ENCODE results near the gene GALR2. TPM values are rescaled to one million over a fixed set of nuclear protein-coding genes. Genes with fewer than 3 reads are reported as not detected.
A peak's percentile ranks its signal among the peaks of the same experiment; 100 is the strongest.
"Not testable (repeated sequence)": the region's sequence is repeated elsewhere in the genome, so short reads cannot be mapped to it uniquely, and the experiment has no call there.

The GALR2 gene
- total RNA-seq, 1 experiment from 2014 or later, result not detected

GRCh38 chr17:76046064-76046463 lies 28.5 kb upstream of the GALR2 start:
- no peaks in the 10 kb centered on the region for H3K9me3 ChIP-seq

GRCh38 chr17:76048025-76048605 lies 26.5 kb upstream of the GALR2 start:
- Histone ChIP-seq H3K36me3 (peaks cover 84% of the 10 kb centered on the region), H3K4me3 (no peak overlapping the region), H3K27me3 (no peaks in the 10 kb centered on the region), H3K9me3 (no peaks in the 10 kb centered on the region)
- DNase-seq, result no peak

More at GRCh38 chr17:76046064-76046463, 28.5 kb upstream of the GALR2 start:
- Histone ChIP-seq H3K4me3 (no peak overlapping the region), H3K27me3 (no peaks in the 10 kb centered on the region), H3K36me3 (peaks cover 91% of the 10 kb centered on the region)
- no peak for DNase-seq

GRCh38 chr17:76048711-76049110 lies 25.9 kb upstream of the GALR2 start:
- H3K27me3 ChIP-seq, result no peaks in the 10 kb centered on the region
- peaks cover 82% of the 10 kb centered on the region for H3K36me3 ChIP-seq
- no peak for DNase-seq
- no peak overlapping the region for H3K4me3 ChIP-seq
- no peaks in the 10 kb centered on the region for H3K9me3 ChIP-seq

- no peaks in the 10 kb centered on the region for H3K9me3 ChIP-seq
- DNase-seq, result no peak
- H3K4me3 ChIP-seq, result no peak overlapping the region
- H3K36me3 ChIP-seq, result peaks cover 82% of the 10 kb centered on the region
- no peaks in the 10 kb centered on the region for H3K27me3 ChIP-seq
These were observed 25.3 kb upstream of the GALR2 start for GRCh38 chr17:76049239-76049638.

GRCh38 chr17:76049836-76050537 lies 24.6 kb upstream of the GALR2 start:
- no peak for DNase-seq
- H3K36me3 ChIP-seq, result peaks cover 80% of the 10 kb centered on the region

GRCh38 chr17:76050538-76051467 lies 23.8 kb upstream of the GALR2 start:
- no peaks in the 10 kb centered on the region for H3K9me3 ChIP-seq
- H3K36me3 ChIP-seq, result peaks cover 78% of the 10 kb centered on the region
- DNase-seq, result no peak

More at GRCh38 chr17:76049836-76050537, 24.6 kb upstream of the GALR2 start:
- no peaks in the 10 kb centered on the region for H3K27me3 ChIP-seq
- no peak overlapping the region for H3K4me3 ChIP-seq
- H3K9me3 ChIP-seq, result no peaks in the 10 kb centered on the region

GRCh38 chr17:76051561-76051960 lies 23.0 kb upstream of the GALR2 start:
- H3K9me3 ChIP-seq, result no peaks in the 10 kb centered on the region
- peaks cover 80% of the 10 kb centered on the region for H3K36me3 ChIP-seq
- no peak for DNase-seq
- no peak overlapping the region for H3K4me3 ChIP-seq
- H3K27me3 ChIP-seq, result no peaks in the 10 kb centered on the region

More at GRCh38 chr17:76050538-76051467, 23.8 kb upstream of the GALR2 start:
- Histone ChIP-seq H3K4me3 (no peak overlapping the region), H3K27me3 (no peaks in the 10 kb centered on the region)

- DNase-seq, result peak; percentile 49
- Histone ChIP-seq H3K4me3 (no peak overlapping the region), H3K27me3 (no peaks in the 10 kb centered on the region), H3K9me3 (no peaks in the 10 kb centered on the region), H3K36me3 (peaks cover 80% of the 10 kb centered on the region)
These were observed 21.1 kb upstream of the GALR2 start for GRCh38 chr17:76053246-76054111.

GRCh38 chr17:76054112-76054476 lies 20.5 kb upstream of the GALR2 start:
- Histone ChIP-seq H3K27me3 (no peaks in the 10 kb centered on the region), H3K36me3 (peaks cover 80% of the 10 kb centered on the region), H3K4me3 (no peak overlapping the region), H3K9me3 (no peaks in the 10 kb centered on the region)
- DNase-seq, result no peak

- Histone ChIP-seq H3K4me3 (no peak overlapping the region), H3K9me3 (no peaks in the 10 kb centered on the region), H3K27me3 (no peaks in the 10 kb centered on the region), H3K36me3 (peaks cover 78% of the 10 kb centered on the region)
- no peak for DNase-seq
These were observed 17.7 kb upstream of the GALR2 start for GRCh38 chr17:76056882-76057281.

GRCh38 chr17:76058264-76058663 lies 16.3 kb upstream of the GALR2 start:
- DNase-seq, H3K9me3 ChIP-seq: not testable (repeated sequence)
- H3K36me3 ChIP-seq, result peaks cover 78% of the 10 kb centered on the region

GRCh38 chr17:76063875-76064546 lies 10.6 kb upstream of the GALR2 start:
- Histone ChIP-seq H3K36me3 (peaks cover 76% of the 10 kb centered on the region), H3K27me3 (no peaks in the 10 kb centered on the region), H3K9me3 (no peaks in the 10 kb centered on the region), H3K4me3 (no peak overlapping the region)
- no peak for DNase-seq

More at GRCh38 chr17:76058264-76058663, 16.3 kb upstream of the GALR2 start:
- H3K4me3 ChIP-seq, H3K27me3 ChIP-seq: not testable (repeated sequence)

- Histone ChIP-seq H3K36me3 (peaks cover 78% of the 10 kb centered on the region), H3K4me3 (no peak overlapping the region), H3K9me3 (no peaks in the 10 kb centered on the region), H3K27me3 (no peaks in the 10 kb centered on the region)
- DNase-seq, result no peak
These were observed 8.8 kb upstream of the GALR2 start for GRCh38 chr17:76065775-76066174.

GRCh38 chr17:76071531-76072147 lies 2.9 kb upstream of the GALR2 start:
- peak overlapping the region; percentile 77 for H3K4me3 ChIP-seq
- H3K9me3 ChIP-seq, result no peaks in the 10 kb centered on the region
- peaks cover 32% of the 10 kb centered on the region for H3K36me3 ChIP-seq
- peaks cover 33% of the 10 kb centered on the region for H3K27me3 ChIP-seq
- no peak for DNase-seq

GRCh38 chr17:76072148-76072858 lies 2.3 kb upstream of the GALR2 start, which contains the start of gene SRP68:
TSS of gene SRP68 (minus strand) at chr17:76072517. CDS start at chr17:76072491, 26 bp downstream.
- Histone ChIP-seq H3K9me3 (no peaks in the 10 kb centered on the region), H3K27me3 (peaks cover 39% of the 10 kb centered on the region), H3K4me3 (peak within 1 kb of the TSS; percentile 77), H3K36me3 (peaks cover 25% of the 10 kb centered on the region)
- peak; percentile 96 for DNase-seq
